ENCODE measurements around the gene SLIT1.

Gene SLIT1

GRCh38 chr10:96968682-96969423 is 216.9 kb downstream of the SLIT1 start:
- no peak for DNase-seq (ENCODE audit: low spot score)

DNA sequence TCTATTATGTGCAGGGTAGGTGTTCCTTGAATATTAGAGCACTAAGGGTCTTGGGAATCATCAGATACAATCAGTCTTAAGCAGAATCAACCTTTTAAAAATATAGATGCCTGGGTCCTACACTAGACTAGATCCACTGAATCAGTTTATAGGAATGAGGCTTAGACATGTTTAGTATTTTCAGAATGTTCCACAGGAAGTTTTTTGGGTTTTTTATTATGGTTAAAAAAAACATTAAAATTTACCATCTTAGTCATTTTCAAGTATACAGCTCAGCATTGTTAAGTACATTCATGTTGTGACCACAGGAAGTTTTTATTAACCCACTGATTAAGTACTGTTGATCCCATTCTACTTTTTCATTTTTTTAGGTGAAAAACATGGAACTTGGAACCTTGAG is 217.9 kb downstream of the SLIT1 start:
- DNase-seq (ENCODE audit: low spot score), result no peak

DNA sequence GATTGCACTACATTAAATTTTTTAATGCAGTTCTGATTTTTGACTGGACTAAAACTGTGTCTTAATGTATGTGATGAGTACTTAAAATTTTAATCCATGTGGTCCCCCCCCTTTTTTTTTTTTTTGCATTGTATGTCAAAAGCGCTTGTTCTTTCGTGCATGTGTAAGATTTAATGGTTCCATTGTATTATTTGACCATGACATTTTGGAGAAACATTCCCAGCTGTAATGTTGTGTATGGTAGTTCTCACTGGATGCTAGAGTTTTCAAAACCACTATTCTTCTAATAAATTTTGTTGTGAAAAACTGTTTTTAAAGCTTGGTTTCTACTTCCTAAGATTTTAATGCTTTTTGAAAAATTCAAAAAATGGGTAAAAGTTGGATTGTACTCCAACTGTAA is 221.6 kb downstream of the SLIT1 start:
- DNase-seq (ENCODE audit: low spot score), result no peak

DNA sequence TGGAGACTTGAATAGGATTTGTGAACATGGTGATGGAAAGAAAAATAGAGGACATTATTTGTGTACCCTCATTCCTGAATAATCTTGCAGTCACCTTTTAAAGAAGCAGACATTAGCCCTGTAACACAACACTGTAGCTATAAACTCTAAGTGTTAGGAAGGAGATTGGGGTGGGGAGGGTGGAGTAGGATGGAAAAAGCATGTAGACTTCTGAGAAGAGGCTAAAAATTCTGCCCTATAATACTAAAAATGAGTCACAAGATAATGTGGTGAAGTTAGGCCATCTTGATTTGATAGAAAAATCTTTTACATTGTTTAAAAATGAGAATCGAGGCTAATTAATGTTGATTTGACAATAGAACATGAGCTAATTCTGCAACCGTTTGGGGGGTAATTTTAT is 224.9 kb downstream of the SLIT1 start:
- DNase-seq (ENCODE audit: low spot score), result peak; percentile 24

- DNase-seq (ENCODE audit: low spot score), result no peak
Measured at GRCh38 chr10:96959733-96960132, 226.0 kb downstream of the SLIT1 start.

GRCh38 chr10:96958071-96958470 is 227.7 kb downstream of the SLIT1 start:
- DNase-seq (ENCODE audit: low spot score), result no peak

- no peak for DNase-seq (ENCODE audit: low spot score)
Measured at GRCh38 chr10:96955794-96956193, 230.0 kb downstream of the SLIT1 start.

DNA sequence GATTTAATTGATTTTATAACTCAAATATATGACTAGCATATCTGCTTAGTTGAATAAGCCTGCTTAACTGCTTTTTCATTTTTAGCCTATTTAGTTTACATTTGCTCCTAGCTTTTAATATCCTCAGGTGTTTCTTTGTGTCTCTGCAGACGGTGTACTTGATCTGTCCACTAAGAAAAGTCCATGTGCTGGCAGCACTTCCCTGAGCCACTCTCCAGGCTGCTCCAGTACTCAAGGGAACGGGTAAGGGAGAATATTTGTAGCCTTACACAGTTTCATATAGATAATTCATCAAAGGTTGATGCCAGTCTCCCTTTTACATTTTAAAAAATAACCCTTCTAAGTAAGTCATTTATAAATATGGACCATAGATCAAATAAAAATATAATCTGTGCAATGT is 233.8 kb downstream of the SLIT1 start:
- DNase-seq (ENCODE audit: low spot score), result no peak

GRCh38 chr10:96949039-96949683 is 236.6 kb downstream of the SLIT1 start:
- DNase-seq (ENCODE audit: low spot score), result no peak
